Activated T-helper 1 cell treated with anti-CD3 and anti-CD28 coated beads, Interleukin-2, amount 50 U/mL, for 16 hours (primary cell): ENCODE measurements around the gene PPP2CA.
A peak's percentile ranks its signal among the peaks of the same experiment; 100 is the strongest.
"Not testable (repeated sequence)": the region's sequence is repeated elsewhere in the genome, so short reads cannot be mapped to it uniquely, and the experiment has no call there.

Experiments used
- DNase-seq, 2 donors: peaks; one replicate each; pipeline ENCODE4 v3.0.0-alpha.2; 2020; ENCODE audit warnings: low read depth in 1 of 2, low spot score in 1 of 2

The PPP2CA gene

DNA sequence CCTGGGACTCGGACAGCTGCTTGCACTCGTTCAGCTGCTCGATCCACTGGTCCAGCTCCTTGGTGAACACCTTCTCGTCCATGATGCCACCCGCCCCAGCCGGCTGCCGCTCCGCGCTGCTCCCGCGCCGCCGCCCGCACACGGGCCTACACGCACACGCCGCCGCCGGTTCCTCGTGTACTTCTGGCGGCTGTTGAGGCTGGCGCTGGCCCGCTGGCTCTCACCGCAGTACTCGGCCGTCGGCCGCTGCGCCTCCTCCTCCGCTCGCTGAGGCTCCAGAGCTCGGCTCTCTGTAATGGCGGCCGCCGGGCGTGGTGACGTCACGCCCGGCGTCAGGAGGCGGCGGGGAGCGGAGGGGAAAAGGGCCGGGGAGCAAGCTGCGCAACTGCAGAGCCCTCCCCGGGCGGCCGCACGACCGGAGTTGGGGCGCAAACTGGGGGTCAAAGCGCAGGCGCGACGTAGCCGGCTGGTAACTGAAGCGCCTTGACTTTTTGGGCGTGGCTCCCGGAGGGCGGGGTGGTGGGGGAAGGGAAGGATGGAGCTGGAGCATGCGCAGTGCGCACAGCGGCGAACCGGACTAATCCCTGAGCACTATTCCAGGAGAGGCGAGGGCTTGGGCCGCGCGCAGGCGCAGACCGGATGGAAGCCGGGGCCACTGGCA lies at the start of gene PPP2CA:
TSS of gene PPP2CA (minus strand) at position 294 of the 661 bp plus-strand sequence. CDS start at position 82, 212 bp downstream.
- DNase-seq: peak; percentile 97 to 99

DNA sequence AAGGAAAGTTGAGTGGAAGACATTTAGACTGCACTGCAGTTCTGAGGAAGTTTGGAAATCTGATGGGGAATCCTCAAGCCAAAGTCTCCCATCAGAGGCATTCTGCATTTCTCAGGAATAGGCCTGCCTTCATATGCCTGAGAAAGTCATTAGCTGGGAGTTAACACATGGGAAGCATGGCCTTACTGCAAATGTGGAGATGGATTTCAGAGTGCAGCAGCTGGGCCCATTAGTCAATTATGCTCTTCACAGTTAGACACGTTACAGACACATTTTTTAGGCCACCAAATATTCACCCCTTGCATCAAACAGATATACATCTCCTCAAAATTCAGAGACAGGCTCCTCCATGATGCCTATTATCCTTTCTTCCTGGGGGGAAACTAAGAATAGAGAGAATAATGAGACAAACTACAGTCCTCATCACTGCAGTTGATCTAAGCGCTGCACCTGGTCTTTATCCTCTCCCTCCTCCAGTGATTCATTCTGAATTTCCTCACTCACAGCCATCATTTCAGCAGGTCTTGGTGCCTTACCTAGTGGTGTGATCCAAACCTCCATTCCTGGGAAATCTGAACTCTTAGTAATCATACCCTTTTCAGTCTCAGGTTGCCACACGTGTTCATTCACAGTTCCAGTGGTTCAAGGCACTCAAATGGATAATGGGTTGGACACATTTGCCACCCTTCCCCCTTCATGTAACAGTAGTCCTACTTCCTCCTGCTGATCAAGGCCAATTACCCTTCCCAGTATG lies 47.9 kb upstream of the PPP2CA start:
- DNase-seq: no peak

DNA sequence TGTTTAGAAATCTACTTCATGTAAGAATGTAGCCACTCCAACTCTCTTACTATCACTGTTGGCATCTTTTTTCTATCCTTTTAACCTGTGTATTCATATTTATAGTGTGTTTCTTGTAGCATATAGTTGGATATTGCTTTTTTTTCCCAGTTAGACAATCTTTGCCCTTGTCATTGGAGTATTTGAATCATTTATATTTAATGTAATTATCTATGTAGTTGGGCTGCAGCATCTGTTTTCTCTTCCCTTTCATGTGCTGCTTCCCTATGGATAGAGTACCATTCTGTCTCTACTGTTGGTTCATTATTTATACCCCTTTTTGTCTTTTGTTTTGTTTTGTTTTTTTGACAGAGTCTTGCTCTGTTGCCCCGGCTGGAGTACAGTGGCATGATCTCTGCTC lies 45.2 kb upstream of the PPP2CA start:
- no peak for DNase-seq

DNA sequence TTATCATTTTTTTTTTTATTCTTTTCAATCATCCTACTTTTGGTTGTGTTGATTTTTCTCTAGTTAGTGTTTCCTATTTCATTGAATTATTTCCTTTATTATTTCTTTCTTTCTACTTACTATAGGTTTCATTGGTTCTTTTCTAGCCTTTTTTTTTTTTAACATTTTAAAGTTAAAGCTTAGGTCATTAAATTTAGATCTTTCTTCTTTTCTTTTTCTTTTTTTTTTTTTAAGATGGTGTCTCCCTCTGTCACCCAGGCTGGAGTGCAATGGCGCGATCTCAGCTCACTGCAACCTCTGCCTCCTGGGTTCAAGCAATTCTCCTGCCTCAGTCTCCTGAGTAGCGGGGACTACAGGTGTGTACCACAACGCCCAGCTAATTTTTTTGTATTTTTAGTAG lies 43.0 kb upstream of the PPP2CA start:
- DNase-seq: no peak

DNA sequence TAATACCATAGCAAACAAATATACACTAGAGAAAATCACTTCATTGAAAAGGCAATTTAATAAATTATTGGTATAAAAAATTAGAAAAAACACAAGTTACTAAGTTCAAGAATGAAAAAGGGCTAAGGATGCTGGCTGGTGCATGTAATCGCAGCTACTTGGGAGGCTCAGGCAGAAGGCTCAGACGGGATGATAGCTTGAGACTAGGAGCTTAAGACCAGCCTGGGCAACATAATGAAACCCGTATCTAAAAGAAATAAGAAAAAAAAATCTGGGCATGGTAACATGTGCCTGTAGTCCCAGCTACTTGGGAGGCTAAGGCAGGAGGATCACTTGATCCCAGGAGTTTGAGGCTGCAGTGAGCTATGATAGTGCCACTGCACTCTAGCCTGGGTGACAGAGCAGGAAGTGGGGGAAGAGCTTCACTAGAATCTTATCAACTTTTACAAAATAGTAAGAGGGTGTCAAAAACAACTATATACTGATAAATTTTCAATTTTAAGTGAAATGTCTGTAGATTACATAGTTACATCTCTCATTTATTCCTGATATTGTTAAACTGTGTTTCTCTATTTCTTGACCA lies 42.2 kb upstream of the PPP2CA start:
- DNase-seq: no peak

DNA sequence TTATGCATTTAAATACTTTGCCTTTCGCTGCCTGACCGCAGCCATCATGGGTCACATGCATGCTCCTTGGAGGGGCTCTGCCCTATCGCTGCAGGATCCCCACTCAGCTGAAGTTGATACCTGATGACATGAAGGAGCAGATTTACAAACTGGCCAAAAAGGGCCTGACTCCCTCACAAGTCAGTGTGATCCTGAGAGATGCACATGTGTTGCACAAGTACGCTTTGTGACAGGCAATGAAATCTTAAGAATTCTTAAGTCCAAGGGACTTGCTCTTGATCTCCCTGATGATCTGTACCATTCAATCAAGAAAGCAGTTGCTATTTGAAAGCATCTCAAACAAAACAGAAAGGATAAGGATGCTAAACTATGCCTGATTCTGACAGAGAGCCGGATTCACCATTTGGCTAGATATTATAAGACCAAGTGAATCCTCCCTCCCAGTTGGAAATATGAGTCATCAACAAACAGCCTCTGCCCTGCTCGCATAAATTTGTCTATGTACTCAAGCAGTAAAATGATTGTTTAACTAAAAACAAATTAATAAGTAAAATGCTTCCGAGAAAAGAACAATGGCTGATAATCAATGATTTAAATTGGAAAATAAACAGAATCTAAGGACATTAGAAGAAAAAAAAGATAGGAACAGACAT lies 41.6 kb upstream of the PPP2CA start:
- DNase-seq: no peak

DNA sequence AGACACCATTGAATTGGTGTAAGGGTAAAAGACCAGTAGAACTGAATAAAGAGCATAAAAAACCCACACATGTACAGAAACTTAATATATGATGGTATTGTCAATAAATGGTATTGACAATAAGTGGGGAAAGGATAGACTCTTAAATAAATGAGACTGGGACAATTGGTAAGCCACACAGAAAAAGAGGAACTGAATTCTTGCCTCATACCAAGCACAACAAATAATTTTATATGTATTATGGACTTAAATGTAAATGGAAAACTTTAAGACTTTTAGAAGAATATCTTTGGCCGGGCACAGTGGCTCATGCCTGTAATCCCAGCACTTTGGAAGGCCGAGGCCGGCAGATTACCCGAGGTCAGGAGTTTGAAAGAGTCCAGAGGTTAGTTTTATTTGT lies 37.9 kb upstream of the PPP2CA start:
- no peak for DNase-seq

DNA sequence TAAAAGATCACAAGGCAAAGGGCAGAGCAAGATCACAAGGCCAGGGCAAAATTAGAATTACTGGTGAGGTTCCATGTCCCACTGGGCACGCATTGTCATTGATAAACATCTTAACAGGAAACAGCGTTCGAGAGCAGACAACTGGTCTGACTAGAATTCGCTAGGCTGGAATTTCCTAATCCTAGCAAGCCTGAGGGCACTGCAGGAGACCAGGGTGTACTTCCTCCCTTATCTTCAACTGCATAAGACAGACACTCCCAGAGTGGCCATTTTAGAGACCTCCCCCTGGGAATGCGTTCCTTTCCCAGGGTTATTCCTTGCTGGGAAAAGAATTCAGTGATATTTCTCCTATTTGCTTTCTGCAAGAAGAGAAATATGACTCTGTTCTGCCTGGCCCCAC lies 36.8 kb upstream of the PPP2CA start:
- DNase-seq: not testable (repeated sequence)

DNA sequence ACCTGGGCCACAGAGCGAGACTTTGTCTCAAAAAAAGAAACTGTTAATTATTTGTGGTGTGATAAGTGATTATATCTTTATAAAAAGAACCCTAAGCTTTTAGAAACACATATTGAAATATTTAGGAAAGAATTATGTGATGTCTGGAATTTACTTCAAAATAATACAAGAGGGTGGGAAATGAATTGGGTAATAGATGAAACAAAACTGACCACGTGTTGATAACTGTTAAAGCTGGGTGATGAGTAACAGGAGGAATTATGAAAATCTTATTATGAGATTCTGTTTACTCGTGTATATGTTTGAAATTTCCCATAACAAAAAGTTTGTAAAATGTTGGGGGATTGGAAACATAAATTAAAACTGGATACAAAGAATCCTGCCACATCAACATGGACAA lies 33.0 kb upstream of the PPP2CA start:
- DNase-seq: no peak

DNA sequence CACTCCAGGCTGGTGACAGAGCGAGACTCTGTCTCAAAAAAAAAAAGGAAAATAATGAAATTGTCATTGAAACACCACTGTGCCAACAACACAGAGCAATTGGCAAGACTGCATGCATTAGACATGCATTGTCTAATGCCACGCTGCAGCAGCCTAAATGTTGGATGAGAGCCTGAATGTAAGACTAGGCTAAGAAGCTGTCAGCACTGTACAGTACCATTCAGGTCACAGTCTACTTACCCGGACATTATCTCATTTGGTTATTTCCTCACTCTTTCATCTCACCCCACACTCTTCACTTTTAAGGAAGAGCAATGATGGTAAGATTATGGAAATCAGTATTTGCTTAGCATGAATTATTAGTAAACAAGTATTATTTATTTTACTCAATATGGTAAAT lies 31.3 kb upstream of the PPP2CA start:
- no peak for DNase-seq

DNA sequence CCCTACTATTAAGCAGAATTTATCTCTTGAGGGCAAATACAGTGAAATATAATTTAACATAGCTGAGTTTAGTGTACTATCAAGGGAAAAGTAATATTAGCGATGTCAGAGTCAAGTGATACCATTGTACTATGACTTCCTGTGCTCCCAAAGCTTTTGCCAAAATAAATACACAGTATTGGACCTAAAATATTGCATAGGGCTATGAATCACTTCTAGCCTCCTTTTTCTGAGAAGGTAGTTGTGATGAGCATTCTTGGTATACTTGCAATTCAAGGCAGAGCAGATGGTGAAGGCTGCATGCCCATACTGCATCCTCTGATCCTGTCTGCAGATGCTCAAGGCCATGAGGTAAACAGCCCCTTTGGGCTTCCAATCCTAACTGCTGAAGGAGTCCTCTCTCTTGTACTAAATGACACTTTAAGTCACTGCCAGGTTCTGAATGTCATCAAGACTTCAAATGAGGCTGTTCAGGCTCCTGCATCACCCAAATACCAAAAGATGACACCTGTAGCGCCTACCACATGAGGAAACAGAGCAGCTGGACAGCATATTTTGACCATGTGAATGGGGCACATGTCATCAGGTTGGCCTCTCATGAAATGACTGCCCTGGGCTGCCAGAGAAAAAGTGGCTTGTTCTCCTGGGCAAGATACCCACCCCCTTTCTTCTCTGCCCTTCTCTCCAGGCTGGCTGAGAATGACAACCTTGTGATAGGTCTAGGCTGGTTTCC lies 29.7 kb upstream of the PPP2CA start:
- no peak for DNase-seq

DNA sequence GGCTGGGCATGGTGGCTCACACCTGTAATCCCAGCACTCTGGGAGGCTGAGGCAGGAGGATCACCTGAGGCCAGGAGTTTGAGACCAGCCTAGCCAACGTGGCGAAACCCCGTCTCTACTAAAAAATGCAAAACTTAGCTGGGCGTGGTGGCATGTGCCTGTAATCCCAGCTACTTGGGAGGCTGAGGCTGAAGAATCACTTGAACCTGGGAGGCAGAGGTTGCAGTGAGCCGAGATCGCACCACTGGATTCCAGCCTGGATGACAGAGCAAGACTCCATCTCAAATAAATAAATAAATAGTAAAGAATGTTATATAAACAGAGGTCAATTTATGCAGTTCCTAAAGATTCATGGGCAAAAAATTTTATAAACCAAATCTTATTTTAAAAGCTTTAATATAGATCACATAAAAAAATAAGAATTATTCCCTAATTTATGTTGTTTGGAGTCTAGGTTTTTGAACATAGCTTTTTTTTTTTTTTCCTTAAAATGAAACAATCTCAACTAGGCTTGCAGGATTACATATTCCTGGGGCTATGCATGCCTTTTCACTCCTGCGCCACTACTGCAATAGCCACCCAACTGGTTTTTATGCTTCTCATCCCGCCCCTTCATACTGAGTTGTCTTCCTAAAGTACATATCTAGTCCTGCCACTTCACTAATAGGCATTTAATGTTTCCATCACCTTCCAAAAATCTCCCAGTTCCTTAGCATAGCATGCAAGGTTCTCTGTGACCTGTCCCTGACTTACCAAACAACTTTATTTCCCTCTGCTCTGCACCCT lies 27.7 kb upstream of the PPP2CA start:
- not testable (repeated sequence) for DNase-seq

DNA sequence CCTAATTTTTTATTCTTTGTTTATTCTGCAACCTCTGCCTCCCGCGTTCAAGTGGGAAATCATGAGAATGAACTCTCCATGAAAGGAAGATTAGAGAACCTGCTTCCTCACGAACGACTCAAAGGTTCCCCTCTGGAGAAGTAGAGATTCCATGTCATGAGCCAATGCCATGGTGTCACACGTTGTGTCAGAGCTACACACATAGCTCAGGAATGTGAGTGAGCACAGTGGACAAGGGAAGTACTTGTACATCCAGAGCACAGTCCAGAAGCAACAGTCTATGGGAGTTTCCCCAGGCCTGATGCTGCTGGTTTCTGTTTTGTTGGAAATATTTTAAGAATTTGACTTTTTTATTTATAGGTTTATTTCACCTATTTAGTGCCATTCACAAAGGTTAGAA lies 26.8 kb upstream of the PPP2CA start:
- DNase-seq: no peak

DNA sequence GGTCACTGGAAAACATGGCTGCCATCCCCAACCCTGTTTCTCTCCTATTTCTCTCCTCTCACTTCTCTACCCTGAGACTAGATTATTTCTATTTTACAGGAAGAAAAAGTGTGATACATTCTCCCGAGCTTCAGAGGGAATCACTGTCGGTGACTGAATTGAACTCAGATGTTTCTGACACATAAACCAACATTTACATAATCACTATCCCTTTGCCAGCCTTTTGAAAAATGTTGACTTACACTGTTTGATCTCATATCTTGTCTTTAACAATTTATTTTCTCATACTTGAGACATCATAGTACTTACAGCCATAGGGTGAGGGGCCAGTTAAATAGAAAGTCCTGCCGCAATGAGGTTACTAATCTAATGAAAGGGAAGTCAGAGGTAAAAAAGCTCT lies 25.1 kb upstream of the PPP2CA start:
- DNase-seq: no peak

DNA sequence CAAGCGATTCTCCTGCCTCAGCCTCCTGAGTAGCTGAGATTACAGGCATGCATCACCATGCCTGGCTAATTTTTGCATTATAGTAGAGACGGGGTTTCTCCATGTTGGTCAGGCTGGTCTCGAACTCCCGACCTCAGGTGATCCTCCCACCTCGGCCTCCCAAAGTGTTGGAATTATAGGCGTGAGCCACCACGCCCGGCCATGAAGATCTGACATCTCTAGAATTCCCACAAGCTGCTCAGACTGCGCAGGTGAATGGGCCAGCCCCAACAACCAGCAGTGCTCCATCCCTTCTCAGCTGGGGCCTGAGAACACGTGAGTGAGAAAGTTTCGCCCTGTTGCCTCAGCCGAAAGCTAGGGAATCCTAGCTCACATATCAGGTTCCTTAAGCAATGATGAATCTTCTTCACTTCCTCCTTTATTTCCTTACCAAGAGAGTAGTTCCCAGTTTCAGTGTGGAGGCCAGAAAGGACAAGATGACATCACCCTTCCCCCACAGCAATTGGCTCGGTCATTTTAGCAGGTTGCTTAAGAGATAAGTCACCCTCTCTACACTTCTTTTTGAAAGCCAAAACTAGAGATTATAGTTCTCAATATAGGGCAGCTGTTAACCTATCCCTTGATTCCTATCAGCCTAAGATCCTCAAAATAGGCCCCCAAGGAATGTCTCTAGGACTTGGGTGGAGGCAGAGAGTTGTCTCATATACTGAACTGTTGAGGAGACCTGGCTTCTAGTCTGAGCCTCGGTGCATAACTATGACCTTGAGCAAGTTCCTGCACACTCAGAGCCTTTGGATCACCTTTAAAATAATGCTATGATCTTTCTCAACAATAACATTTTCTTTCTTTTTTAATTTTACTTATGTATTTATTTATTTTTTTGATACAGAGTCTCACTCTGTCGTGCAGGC lies 23.9 kb upstream of the PPP2CA start:
- DNase-seq: no peak

DNA sequence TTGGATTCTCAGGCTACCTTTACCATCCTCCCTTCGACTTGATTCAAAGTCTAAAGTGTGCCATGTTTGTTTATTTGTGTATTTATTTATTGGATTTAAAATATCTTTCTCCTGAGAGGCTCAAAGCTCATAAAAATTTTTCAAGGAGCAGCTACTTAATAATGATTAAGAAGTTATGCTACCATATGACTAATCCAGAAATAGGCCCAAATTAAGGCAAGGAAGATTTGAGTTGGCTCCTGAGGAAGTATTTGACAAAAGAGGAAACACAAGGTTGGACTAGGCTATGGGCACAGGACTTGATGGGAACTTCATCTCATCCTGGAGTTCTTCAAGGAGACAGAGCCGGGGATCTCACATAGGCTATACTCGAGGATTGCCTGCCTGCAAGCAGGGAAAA lies 22.4 kb upstream of the PPP2CA start:
- DNase-seq: no peak

DNA sequence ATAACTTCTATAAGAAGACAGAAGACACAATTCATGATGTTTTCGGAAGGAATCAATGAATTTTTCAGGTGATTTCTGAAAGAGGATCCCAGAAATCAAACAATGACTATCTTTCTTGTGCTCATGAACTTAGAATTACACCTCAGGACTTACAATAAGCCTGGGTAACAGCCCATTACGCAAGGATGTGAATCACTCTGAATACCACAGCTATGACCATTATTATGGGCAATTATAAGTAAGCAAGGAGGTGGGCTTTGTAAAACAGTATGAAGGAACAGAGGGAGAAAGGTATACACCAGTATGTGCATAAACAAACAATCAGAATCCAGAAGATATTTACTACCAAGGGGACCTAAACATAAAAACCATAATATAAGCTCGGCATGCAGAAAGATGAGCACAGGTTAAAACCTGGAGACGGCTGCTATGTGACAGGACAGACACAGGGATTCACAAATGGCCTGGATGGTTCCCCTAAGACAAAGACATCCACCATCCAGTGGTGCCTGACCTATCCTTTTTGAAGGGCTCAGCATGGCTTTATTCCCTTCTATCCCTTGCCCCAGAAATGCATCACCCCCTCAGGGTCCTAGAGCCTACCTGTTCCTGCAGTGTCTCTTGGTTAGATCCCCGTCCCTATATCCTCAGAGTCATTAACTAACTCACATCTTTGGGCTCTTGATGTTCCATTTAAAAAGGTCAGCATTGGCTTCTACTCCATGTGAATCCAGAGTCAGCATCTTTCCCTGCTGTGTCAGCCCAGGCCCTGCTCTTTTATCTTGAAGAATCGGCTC lies 21.8 kb upstream of the PPP2CA start:
- DNase-seq: no peak

DNA sequence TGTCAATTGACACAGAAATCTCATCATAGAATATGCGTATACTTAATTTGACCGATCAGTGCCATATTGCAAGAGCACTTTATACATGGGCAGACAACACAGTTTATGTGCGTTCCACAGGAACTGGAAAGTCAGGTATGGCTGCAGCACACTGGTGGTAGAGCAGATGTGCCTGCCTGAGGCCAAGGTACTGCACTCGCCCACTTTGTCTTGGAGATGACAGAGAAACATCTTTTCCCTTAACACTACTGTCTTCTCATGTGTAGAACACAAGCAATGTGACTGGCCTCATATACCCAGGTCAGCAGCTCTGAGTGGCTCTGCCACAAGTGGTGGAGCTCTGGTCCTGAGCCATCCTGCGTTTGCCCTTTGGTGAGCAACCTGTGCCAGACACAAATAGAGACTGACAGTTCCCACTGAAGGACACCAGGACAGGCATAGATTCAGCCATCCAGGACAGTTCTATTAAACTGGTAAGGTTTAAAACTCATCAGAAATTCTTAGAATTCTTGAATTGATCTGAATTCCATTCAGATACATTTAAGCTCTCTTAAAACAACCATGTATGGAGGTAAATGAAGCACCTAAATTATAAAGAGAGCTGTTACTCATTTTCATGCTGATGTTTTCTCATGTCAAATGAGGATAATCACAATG lies 21.0 kb upstream of the PPP2CA start:
- no peak for DNase-seq
